Measurements from ENCODE around the gene ALDH3A1.
A peak's percentile ranks its signal among the peaks of the same experiment; 100 is the strongest.

The ALDH3A1 gene

GRCh38 chr17:19739241-19740201, 8.6 kb downstream of the ALDH3A1 start:
- no peak overlapping the region for H3K4me3 ChIP-seq (ENCODE audit: low read depth, low read length)
- H2AFZ ChIP-seq (ENCODE audit: low read length, unreplicated experiment) = no peak overlapping the region
- H3K36me3 ChIP-seq (ENCODE audit: insufficient read depth, low read length) = no peaks in the 10 kb centered on the region
- H3K4me1 ChIP-seq (ENCODE audit: control insufficient read depth, insufficient read depth, low read length, unreplicated experiment) = no peaks in the 10 kb centered on the region
- H3K27me3 ChIP-seq (ENCODE audit: insufficient read depth, low read length) = no peaks in the 10 kb centered on the region
- H3K27ac ChIP-seq (ENCODE audit: low read depth, low read length) = no peak overlapping the region
- H3K79me2 ChIP-seq (ENCODE audit: control insufficient read depth, insufficient read depth, low read length, unreplicated experiment) = no peaks in the 10 kb centered on the region

GRCh38 chr17:19738757-19739156, 9.3 kb downstream of the ALDH3A1 start:
- Histone ChIP-seq H3K4me1 (ENCODE audit: control insufficient read depth, insufficient read depth, low read length, unreplicated experiment) (no peaks in the 10 kb centered on the region), H2AFZ (ENCODE audit: low read length, unreplicated experiment) (no peak overlapping the region), H3K4me3 (ENCODE audit: low read depth, low read length) (no peak overlapping the region), H3K36me3 (ENCODE audit: insufficient read depth, low read length) (no peaks in the 10 kb centered on the region), H3K27me3 (ENCODE audit: insufficient read depth, low read length) (no peaks in the 10 kb centered on the region), H3K79me2 (ENCODE audit: control insufficient read depth, insufficient read depth, low read length, unreplicated experiment) (no peaks in the 10 kb centered on the region), H3K27ac (ENCODE audit: low read depth, low read length) (no peak overlapping the region)

- H3K79me2 ChIP-seq (ENCODE audit: control insufficient read depth, insufficient read depth, low read length, unreplicated experiment) = no peaks in the 10 kb centered on the region
- no peak overlapping the region for H2AFZ ChIP-seq (ENCODE audit: low read length, unreplicated experiment)
- H3K4me3 ChIP-seq (ENCODE audit: low read depth, low read length) = no peak overlapping the region
- no peak overlapping the region for H3K27ac ChIP-seq (ENCODE audit: low read depth, low read length)
- no peaks in the 10 kb centered on the region for H3K4me1 ChIP-seq (ENCODE audit: control insufficient read depth, insufficient read depth, low read length, unreplicated experiment)
- H3K36me3 ChIP-seq (ENCODE audit: insufficient read depth, low read length) = no peaks in the 10 kb centered on the region
- H3K27me3 ChIP-seq (ENCODE audit: insufficient read depth, low read length) = no peaks in the 10 kb centered on the region
These were observed 10.0 kb downstream of the ALDH3A1 start for GRCh38 chr17:19738073-19738449.

- no peaks in the 10 kb centered on the region for H3K4me1 ChIP-seq (ENCODE audit: control insufficient read depth, insufficient read depth, low read length, unreplicated experiment)
- H3K27ac ChIP-seq (ENCODE audit: low read depth, low read length) = no peak overlapping the region
- no peaks in the 10 kb centered on the region for H3K36me3 ChIP-seq (ENCODE audit: insufficient read depth, low read length)
- no peaks in the 10 kb centered on the region for H3K79me2 ChIP-seq (ENCODE audit: control insufficient read depth, insufficient read depth, low read length, unreplicated experiment)
- H3K4me3 ChIP-seq (ENCODE audit: low read depth, low read length) = no peak overlapping the region
- no peak overlapping the region for H2AFZ ChIP-seq (ENCODE audit: low read length, unreplicated experiment)
- no peaks in the 10 kb centered on the region for H3K27me3 ChIP-seq (ENCODE audit: insufficient read depth, low read length)
These were observed 10.6 kb downstream of the ALDH3A1 start for GRCh38 chr17:19737305-19738072.

- Histone ChIP-seq H3K27ac (ENCODE audit: low read depth, low read length) (no peak overlapping the region), H2AFZ (ENCODE audit: low read length, unreplicated experiment) (no peak overlapping the region), H3K4me1 (ENCODE audit: control insufficient read depth, insufficient read depth, low read length, unreplicated experiment) (no peaks in the 10 kb centered on the region), H3K27me3 (ENCODE audit: insufficient read depth, low read length) (peaks cover 6% of the 10 kb centered on the region; the same call in 1 of the 2 replicates), H3K79me2 (ENCODE audit: control insufficient read depth, insufficient read depth, low read length, unreplicated experiment) (no peaks in the 10 kb centered on the region), H3K4me3 (ENCODE audit: low read depth, low read length) (no peak overlapping the region), H3K36me3 (ENCODE audit: insufficient read depth, low read length) (no peaks in the 10 kb centered on the region)
These were observed 12.0 kb downstream of the ALDH3A1 start for GRCh38 chr17:19736071-19736470.

- no peak overlapping the region for H3K27ac ChIP-seq (ENCODE audit: low read depth, low read length)
- H3K36me3 ChIP-seq (ENCODE audit: insufficient read depth, low read length) = no peaks in the 10 kb centered on the region
- no peaks in the 10 kb centered on the region for H3K79me2 ChIP-seq (ENCODE audit: control insufficient read depth, insufficient read depth, low read length, unreplicated experiment)
- H3K4me3 ChIP-seq (ENCODE audit: low read depth, low read length) = no peak overlapping the region
- peaks cover 6% of the 10 kb centered on the region; the same call in 1 of the 2 replicates for H3K27me3 ChIP-seq (ENCODE audit: insufficient read depth, low read length)
- no peak overlapping the region for H2AFZ ChIP-seq (ENCODE audit: low read length, unreplicated experiment)
- no peaks in the 10 kb centered on the region for H3K4me1 ChIP-seq (ENCODE audit: control insufficient read depth, insufficient read depth, low read length, unreplicated experiment)
These were observed 14.1 kb downstream of the ALDH3A1 start for GRCh38 chr17:19733953-19734526.

- no peaks in the 10 kb centered on the region for H3K79me2 ChIP-seq (ENCODE audit: control insufficient read depth, insufficient read depth, low read length, unreplicated experiment)
- H3K27ac ChIP-seq (ENCODE audit: low read depth, low read length) = no peak overlapping the region
- H3K4me1 ChIP-seq (ENCODE audit: control insufficient read depth, insufficient read depth, low read length, unreplicated experiment) = peaks cover 13% of the 10 kb centered on the region
- H3K27me3 ChIP-seq (ENCODE audit: insufficient read depth, low read length) = peaks cover 6% of the 10 kb centered on the region; the same call in 1 of the 2 replicates
- no peak overlapping the region for H3K4me3 ChIP-seq (ENCODE audit: low read depth, low read length)
- H2AFZ ChIP-seq (ENCODE audit: low read length, unreplicated experiment) = no peak overlapping the region
- no peaks in the 10 kb centered on the region for H3K36me3 ChIP-seq (ENCODE audit: insufficient read depth, low read length)
These were observed 16.5 kb downstream of the ALDH3A1 start for GRCh38 chr17:19731626-19732025.

GRCh38 chr17:19730843-19731242, 17.3 kb downstream of the ALDH3A1 start:
- no peaks in the 10 kb centered on the region for H3K79me2 ChIP-seq (ENCODE audit: control insufficient read depth, insufficient read depth, low read length, unreplicated experiment)
- no peak overlapping the region for H2AFZ ChIP-seq (ENCODE audit: low read length, unreplicated experiment)
- peaks cover 6% of the 10 kb centered on the region; the same call in 1 of the 2 replicates for H3K27me3 ChIP-seq (ENCODE audit: insufficient read depth, low read length)
- H3K27ac ChIP-seq (ENCODE audit: low read depth, low read length) = no peak overlapping the region
- no peak overlapping the region for H3K4me3 ChIP-seq (ENCODE audit: low read depth, low read length)
- peaks cover 13% of the 10 kb centered on the region for H3K4me1 ChIP-seq (ENCODE audit: control insufficient read depth, insufficient read depth, low read length, unreplicated experiment)
- no peaks in the 10 kb centered on the region for H3K36me3 ChIP-seq (ENCODE audit: insufficient read depth, low read length)

GRCh38 chr17:19729900-19730299, 18.2 kb downstream of the ALDH3A1 start:
- no peak overlapping the region for H2AFZ ChIP-seq (ENCODE audit: low read length, unreplicated experiment)
- no peak overlapping the region for H3K4me3 ChIP-seq (ENCODE audit: low read depth, low read length)
- H3K36me3 ChIP-seq (ENCODE audit: insufficient read depth, low read length) = no peaks in the 10 kb centered on the region
- H3K27me3 ChIP-seq (ENCODE audit: insufficient read depth, low read length) = peaks cover 6% of the 10 kb centered on the region; the same call in 1 of the 2 replicates
- no peak overlapping the region for H3K27ac ChIP-seq (ENCODE audit: low read depth, low read length)
- H3K79me2 ChIP-seq (ENCODE audit: control insufficient read depth, insufficient read depth, low read length, unreplicated experiment) = no peaks in the 10 kb centered on the region
- H3K4me1 ChIP-seq (ENCODE audit: control insufficient read depth, insufficient read depth, low read length, unreplicated experiment) = peaks cover 13% of the 10 kb centered on the region

GRCh38 chr17:19728084-19728495, 20.0 kb downstream of the ALDH3A1 start:
- Histone ChIP-seq H3K27me3 (ENCODE audit: insufficient read depth, low read length) (peaks cover 6% of the 10 kb centered on the region; the same call in 1 of the 2 replicates), H3K4me3 (ENCODE audit: low read depth, low read length) (no peak overlapping the region), H3K4me1 (ENCODE audit: control insufficient read depth, insufficient read depth, low read length, unreplicated experiment) (peaks cover 13% of the 10 kb centered on the region), H3K36me3 (ENCODE audit: insufficient read depth, low read length) (no peaks in the 10 kb centered on the region), H3K79me2 (ENCODE audit: control insufficient read depth, insufficient read depth, low read length, unreplicated experiment) (no peaks in the 10 kb centered on the region), H3K27ac (ENCODE audit: low read depth, low read length) (peak overlapping the region; percentile 48; the same call in 1 of the 2 replicates), H2AFZ (ENCODE audit: low read length, unreplicated experiment) (no peak overlapping the region)

All from ACC112 (cell line).